HEK293 (cell line): ENCODE results near the gene GLT8D2.

ENCODE experiments used
- CTCF ChIA-PET: fragments of 350-600 bp; formaldehyde crosslinking; extraction: SDS; loops from one replicate; lab custom pipeline; 2021; ENCODE audit warnings: antibody characterized with exemption; lab: Yijun Ruan, JAX
- POLR2A ChIA-PET: fragments of 300-600 bp; formaldehyde crosslinking; extraction: SDS; loops from one replicate; lab custom pipeline; 2020; ENCODE audit warnings: antibody characterized with exemption, inconsistent platforms; lab: Yijun Ruan, JAX
- H3K27ac ChIP-seq: fragments of 200-500 bp; sonication (Bioruptor generic); 2 replicates; pipeline ENCODE4 v1.5.1; 2014; ENCODE audit warnings: low read depth, low read length, control low read depth, inconsistent platforms; ENCODE audit errors: extremely low read depth
- H3K36me3 ChIP-seq, 2 experiments: fragments of 200-500 bp in 1 of 2; sonication (Bioruptor generic) in 1 of 2; 1 replicate in 1 of 2; 2 replicates in 1 of 2; pipeline ENCODE4 v1.5.1; 2014 to 2017; ENCODE audit warnings: inconsistent platforms in 2 of 2, low read length in 2 of 2; ENCODE audit not compliant: control insufficient read depth in 2 of 2, insufficient read depth in 1 of 2
- H3K4me1 ChIP-seq: fragments of 200-500 bp; sonication (Bioruptor generic); 2 replicates; pipeline ENCODE4 v1.5.1; 2014; ENCODE audit warnings: mild to moderate bottlenecking, low read length, inconsistent platforms; ENCODE audit not compliant: control insufficient read depth, insufficient read depth
- H3K4me3 ChIP-seq: 2 replicates; pipeline ENCODE4 v1.5.1; 2011; ENCODE audit warnings: low read depth, mild to moderate bottlenecking, control low read depth, low read length, moderate library complexity
- H3K9me3 ChIP-seq: fragments of 200-500 bp; sonication (Bioruptor generic); 2 replicates; pipeline ENCODE4 v1.5.1; 2014; ENCODE audit warnings: low read depth, low read length, inconsistent platforms; ENCODE audit not compliant: control insufficient read depth, insufficient read depth
- BCL11B ChIP-seq: fragments of 450-650 bp; formaldehyde crosslinking; IDR thresholded peaks from 2 replicates; pipeline ENCODE4 v1.5.1; 2016; ENCODE audit warnings: low read depth, missing biosample characterization, missing genetic modification characterization
- GLI2 ChIP-seq: fragments of 450-650 bp; formaldehyde crosslinking; IDR thresholded peaks from 2 replicates; pipeline ENCODE4; 2017; ENCODE audit warnings: missing biosample characterization, missing genetic modification characterization, low read depth, borderline replicate concordance
- HOXC10 ChIP-seq: sonication (generic); formaldehyde crosslinking; IDR thresholded peaks from 2 replicates; pipeline ENCODE4 v1.8.1; 2023; ENCODE audit warnings: mild to moderate bottlenecking, missing genetic modification reagents
- KLF16 ChIP-seq: fragments of 450-650 bp; formaldehyde crosslinking; IDR thresholded peaks from 2 replicates; pipeline ENCODE4 v1.5.1; 2017; ENCODE audit warnings: missing biosample characterization, missing genetic modification characterization
- YY1 ChIP-seq: fragments of 450-650 bp; formaldehyde crosslinking; IDR thresholded peaks from 2 replicates; pipeline ENCODE4 v1.5.1; 2018; ENCODE audit warnings: missing biosample characterization, missing genetic modification characterization
- YY2 ChIP-seq: fragments of 450-650 bp; formaldehyde crosslinking; IDR thresholded peaks from 2 replicates; pipeline ENCODE4 v1.5.1; 2016; ENCODE audit warnings: missing biosample characterization, missing genetic modification characterization
- ZNF121 ChIP-seq: fragments of 450-650 bp; formaldehyde crosslinking; IDR thresholded peaks from 2 replicates; pipeline ENCODE4 v1.5.1; 2016; ENCODE audit warnings: missing biosample characterization, missing genetic modification characterization
- ZNF292 ChIP-seq: fragments of 450-650 bp; formaldehyde crosslinking; IDR thresholded peaks from 2 replicates; pipeline ENCODE4 v1.5.1; 2016; ENCODE audit warnings: low read depth, missing biosample characterization, missing genetic modification characterization, borderline replicate concordance
- ZNF391 ChIP-seq: fragments of 450-650 bp; formaldehyde crosslinking; IDR thresholded peaks from 2 replicates; pipeline ENCODE4 v1.5.1; 2016; ENCODE audit warnings: low read depth, missing biosample characterization, missing genetic modification characterization, borderline replicate concordance
- ZNF404 ChIP-seq: fragments of 450-650 bp; formaldehyde crosslinking; IDR thresholded peaks from 2 replicates; pipeline ENCODE4 v1.5.1; 2017; ENCODE audit warnings: missing biosample characterization, missing genetic modification characterization
- ZNF423 ChIP-seq: fragments of 450-650 bp; formaldehyde crosslinking; IDR thresholded peaks from 2 replicates; pipeline ENCODE4 v1.5.1; 2016; ENCODE audit warnings: missing biosample characterization, missing genetic modification characterization
- ZNF660 ChIP-seq: fragments of 450-650 bp; IDR thresholded peaks from 2 replicates; pipeline ENCODE4 v1.5.1; 2018; ENCODE audit warnings: missing biosample characterization, mild to moderate bottlenecking, missing genetic modification characterization
- ZNF707 ChIP-seq: fragments of 450-650 bp; formaldehyde crosslinking; IDR thresholded peaks from 2 replicates; pipeline ENCODE4 v1.5.1; 2016; ENCODE audit warnings: missing biosample characterization, missing genetic modification characterization
- ZNF768 ChIP-seq: fragments of 450-650 bp; formaldehyde crosslinking; IDR thresholded peaks from 2 replicates; pipeline ENCODE4 v1.5.1; 2018; ENCODE audit warnings: missing biosample characterization, mild to moderate bottlenecking, missing genetic modification characterization
- TF ChIP-seq, protein P1 (sequence below): fragments of 450-650 bp; formaldehyde crosslinking; IDR thresholded peaks from 2 replicates; pipeline ENCODE4 v1.5.1; 2016; ENCODE audit warnings: missing biosample characterization, missing genetic modification characterization
- TF ChIP-seq, protein P2 (sequence below): fragments of 450-650 bp; formaldehyde crosslinking; conservative IDR thresholded peaks from 2 replicates; pipeline ENCODE4 v1.5.1; 2016; ENCODE audit warnings: low read depth, missing biosample characterization, missing genetic modification characterization
- TF ChIP-seq, protein P3 (sequence below): fragments of 450-650 bp; formaldehyde crosslinking; IDR thresholded peaks from 2 replicates; pipeline ENCODE4; 2016; ENCODE audit warnings: missing biosample characterization, missing genetic modification characterization
- TF ChIP-seq, protein P4 (sequence below): fragments of 450-650 bp; formaldehyde crosslinking; IDR thresholded peaks from 2 replicates; pipeline ENCODE4 v1.5.1; 2016; ENCODE audit warnings: missing biosample characterization, missing genetic modification characterization, borderline replicate concordance

GLT8D2 gene

DNA sequence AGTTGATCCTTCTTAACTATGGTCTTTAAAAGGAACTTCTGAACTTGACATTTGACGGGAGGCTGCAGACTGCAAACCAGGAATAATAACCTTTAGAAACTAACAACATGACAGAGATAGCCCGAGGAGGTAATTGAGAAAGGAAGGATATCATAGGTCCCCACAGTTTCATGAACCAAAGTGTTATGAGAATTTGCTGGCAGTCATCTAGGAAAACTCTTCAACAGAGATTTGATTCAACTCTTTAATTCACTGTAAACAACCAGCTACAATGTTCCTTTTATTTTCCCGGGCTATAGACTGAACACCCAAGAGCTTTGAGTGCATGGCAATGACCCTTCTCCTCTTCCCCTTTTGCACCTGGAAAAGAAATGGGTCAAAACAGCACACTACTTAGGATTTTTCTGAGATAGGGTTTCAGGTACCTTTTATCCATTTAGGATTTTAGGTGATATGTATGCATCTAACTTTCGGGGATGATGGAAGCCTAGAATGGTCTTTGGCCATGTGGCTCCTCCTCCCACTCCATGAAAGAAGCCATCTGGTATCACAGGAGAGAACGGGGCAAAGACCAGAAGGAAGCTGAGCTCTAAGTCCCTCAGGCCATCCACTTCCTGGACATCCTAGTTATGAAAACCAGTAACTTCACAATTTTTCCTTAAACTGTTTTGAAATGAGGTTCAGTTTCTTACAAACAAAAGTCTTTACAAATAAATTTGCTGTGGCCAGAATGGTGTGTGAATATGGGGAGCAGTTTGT lies 23.0 kb downstream of the GLT8D2 start:
- H3K27ac ChIP-seq: no peak overlapping the region
- CTCF ChIA-PET: interaction anchor here (1.4 kb wide), 1 partner anchor 84 kb away, joined by 4 read pairs; no protein-coding TSS in a partner anchor
- TF ChIP-seq ZNF121 (tag by site-specific recombination): no peak
- TF ChIP-seq ZNF404: no peak
- TF ChIP-seq, protein P1, sequence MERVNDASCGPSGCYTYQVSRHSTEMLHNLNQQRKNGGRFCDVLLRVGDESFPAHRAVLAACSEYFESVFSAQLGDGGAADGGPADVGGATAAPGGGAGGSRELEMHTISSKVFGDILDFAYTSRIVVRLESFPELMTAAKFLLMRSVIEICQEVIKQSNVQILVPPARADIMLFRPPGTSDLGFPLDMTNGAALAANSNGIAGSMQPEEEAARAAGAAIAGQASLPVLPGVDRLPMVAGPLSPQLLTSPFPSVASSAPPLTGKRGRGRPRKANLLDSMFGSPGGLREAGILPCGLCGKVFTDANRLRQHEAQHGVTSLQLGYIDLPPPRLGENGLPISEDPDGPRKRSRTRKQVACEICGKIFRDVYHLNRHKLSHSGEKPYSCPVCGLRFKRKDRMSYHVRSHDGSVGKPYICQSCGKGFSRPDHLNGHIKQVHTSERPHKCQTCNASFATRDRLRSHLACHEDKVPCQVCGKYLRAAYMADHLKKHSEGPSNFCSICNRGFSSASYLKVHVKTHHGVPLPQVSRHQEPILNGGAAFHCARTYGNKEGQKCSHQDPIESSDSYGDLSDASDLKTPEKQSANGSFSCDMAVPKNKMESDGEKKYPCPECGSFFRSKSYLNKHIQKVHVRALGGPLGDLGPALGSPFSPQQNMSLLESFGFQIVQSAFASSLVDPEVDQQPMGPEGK (tag by site-specific recombination): no peak
- TF ChIP-seq ZNF292 (tag by site-specific recombination): no peak
- TF ChIP-seq ZNF768 (tag by site-specific recombination): no peak
- TF ChIP-seq ZNF391 (tag by site-specific recombination): no peak
- no peak for TF ChIP-seq ZNF423
- no peak for TF ChIP-seq BCL11B (tag by site-specific recombination)
- TF ChIP-seq HOXC10 (CRISPR knock-in tag): no peak
- TF ChIP-seq, protein P2, sequence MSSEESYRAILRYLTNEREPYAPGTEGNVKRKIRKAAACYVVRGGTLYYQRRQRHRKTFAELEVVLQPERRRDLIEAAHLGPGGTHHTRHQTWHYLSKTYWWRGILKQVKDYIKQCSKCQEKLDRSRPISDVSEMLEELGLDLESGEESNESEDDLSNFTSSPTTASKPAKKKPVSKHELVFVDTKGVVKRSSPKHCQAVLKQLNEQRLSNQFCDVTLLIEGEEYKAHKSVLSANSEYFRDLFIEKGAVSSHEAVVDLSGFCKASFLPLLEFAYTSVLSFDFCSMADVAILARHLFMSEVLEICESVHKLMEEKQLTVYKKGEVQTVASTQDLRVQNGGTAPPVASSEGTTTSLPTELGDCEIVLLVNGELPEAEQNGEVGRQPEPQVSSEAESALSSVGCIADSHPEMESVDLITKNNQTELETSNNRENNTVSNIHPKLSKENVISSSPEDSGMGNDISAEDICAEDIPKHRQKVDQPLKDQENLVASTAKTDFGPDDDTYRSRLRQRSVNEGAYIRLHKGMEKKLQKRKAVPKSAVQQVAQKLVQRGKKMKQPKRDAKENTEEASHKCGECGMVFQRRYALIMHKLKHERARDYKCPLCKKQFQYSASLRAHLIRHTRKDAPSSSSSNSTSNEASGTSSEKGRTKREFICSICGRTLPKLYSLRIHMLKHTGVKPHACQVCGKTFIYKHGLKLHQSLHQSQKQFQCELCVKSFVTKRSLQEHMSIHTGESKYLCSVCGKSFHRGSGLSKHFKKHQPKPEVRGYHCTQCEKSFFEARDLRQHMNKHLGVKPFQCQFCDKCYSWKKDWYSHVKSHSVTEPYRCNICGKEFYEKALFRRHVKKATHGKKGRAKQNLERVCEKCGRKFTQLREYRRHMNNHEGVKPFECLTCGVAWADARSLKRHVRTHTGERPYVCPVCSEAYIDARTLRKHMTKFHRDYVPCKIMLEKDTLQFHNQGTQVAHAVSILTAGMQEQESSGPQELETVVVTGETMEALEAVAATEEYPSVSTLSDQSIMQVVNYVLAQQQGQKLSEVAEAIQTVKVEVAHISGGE (tag by site-specific recombination): no peak
- TF ChIP-seq KLF16: no peak
- TF ChIP-seq YY1 (tag by site-specific recombination): no peak
- TF ChIP-seq, protein P3, sequence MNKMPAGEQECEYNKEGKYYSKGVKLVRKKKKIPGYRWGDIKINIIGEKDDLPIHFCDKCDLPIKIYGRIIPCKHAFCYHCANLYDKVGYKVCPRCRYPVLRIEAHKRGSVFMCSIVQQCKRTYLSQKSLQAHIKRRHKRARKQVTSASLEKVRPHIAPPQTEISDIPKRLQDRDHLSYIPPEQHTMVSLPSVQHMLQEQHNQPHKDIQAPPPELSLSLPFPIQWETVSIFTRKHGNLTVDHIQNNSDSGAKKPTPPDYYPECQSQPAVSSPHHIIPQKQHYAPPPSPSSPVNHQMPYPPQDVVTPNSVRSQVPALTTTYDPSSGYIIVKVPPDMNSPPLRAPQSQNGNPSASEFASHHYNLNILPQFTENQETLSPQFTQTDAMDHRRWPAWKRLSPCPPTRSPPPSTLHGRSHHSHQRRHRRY (tag by site-specific recombination): no peak
- TF ChIP-seq YY2 (tag by site-specific recombination): no peak
- no peak for TF ChIP-seq GLI2
- no peak for TF ChIP-seq ZNF707 (tag by site-specific recombination)
- TF ChIP-seq, protein P4, sequence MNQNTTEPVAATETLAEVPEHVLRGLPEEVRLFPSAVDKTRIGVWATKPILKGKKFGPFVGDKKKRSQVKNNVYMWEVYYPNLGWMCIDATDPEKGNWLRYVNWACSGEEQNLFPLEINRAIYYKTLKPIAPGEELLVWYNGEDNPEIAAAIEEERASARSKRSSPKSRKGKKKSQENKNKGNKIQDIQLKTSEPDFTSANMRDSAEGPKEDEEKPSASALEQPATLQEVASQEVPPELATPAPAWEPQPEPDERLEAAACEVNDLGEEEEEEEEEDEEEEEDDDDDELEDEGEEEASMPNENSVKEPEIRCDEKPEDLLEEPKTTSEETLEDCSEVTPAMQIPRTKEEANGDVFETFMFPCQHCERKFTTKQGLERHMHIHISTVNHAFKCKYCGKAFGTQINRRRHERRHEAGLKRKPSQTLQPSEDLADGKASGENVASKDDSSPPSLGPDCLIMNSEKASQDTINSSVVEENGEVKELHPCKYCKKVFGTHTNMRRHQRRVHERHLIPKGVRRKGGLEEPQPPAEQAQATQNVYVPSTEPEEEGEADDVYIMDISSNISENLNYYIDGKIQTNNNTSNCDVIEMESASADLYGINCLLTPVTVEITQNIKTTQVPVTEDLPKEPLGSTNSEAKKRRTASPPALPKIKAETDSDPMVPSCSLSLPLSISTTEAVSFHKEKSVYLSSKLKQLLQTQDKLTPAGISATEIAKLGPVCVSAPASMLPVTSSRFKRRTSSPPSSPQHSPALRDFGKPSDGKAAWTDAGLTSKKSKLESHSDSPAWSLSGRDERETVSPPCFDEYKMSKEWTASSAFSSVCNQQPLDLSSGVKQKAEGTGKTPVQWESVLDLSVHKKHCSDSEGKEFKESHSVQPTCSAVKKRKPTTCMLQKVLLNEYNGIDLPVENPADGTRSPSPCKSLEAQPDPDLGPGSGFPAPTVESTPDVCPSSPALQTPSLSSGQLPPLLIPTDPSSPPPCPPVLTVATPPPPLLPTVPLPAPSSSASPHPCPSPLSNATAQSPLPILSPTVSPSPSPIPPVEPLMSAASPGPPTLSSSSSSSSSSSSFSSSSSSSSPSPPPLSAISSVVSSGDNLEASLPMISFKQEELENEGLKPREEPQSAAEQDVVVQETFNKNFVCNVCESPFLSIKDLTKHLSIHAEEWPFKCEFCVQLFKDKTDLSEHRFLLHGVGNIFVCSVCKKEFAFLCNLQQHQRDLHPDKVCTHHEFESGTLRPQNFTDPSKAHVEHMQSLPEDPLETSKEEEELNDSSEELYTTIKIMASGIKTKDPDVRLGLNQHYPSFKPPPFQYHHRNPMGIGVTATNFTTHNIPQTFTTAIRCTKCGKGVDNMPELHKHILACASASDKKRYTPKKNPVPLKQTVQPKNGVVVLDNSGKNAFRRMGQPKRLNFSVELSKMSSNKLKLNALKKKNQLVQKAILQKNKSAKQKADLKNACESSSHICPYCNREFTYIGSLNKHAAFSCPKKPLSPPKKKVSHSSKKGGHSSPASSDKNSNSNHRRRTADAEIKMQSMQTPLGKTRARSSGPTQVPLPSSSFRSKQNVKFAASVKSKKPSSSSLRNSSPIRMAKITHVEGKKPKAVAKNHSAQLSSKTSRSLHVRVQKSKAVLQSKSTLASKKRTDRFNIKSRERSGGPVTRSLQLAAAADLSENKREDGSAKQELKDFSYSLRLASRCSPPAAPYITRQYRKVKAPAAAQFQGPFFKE (tag by site-specific recombination): no peak
- no peak for TF ChIP-seq ZNF660 (tag by site-specific recombination)
- no peaks in the 10 kb centered on the region for H3K36me3 ChIP-seq
- H3K4me3 ChIP-seq: no peak overlapping the region
- POLR2A ChIA-PET: no interaction called here
- H3K4me1 ChIP-seq: no peaks in the 10 kb centered on the region
- H3K9me3 ChIP-seq: no peaks in the 10 kb centered on the region
